LoVo (cell line): ENCODE results near the gene FITM2.
"Not testable (repeated sequence)": the region's sequence is repeated elsewhere in the genome, so short reads cannot be mapped to it uniquely, and the experiment has no call there.

Experiments
- DNase-seq: peaks from one replicate; pipeline ENCODE4 v3.0.0-alpha.2; 2016; ENCODE audit warnings: low spot score

Gene FITM2

GRCh38 chr20:44331201-44331600, 20.2 kb upstream of the FITM2 start:
- DNase-seq, result no peak

GRCh38 chr20:44328428-44328827, 17.4 kb upstream of the FITM2 start:
- DNase-seq, result no peak

- DNase-seq, result not testable (repeated sequence)
These were observed 16.7 kb upstream of the FITM2 start for GRCh38 chr20:44327748-44328147.

GRCh38 chr20:44326391-44327159, 15.6 kb upstream of the FITM2 start:
- DNase-seq, result no peak

GRCh38 chr20:44324343-44324742, 13.3 kb upstream of the FITM2 start:
- peak; percentile 19 for DNase-seq

GRCh38 chr20:44319839-44320422, 8.9 kb upstream of the FITM2 start:
- DNase-seq, result no peak

- DNase-seq, result no peak
These were observed 3.9 kb upstream of the FITM2 start for GRCh38 chr20:44314870-44315269.

- DNase-seq, result peak; percentile 32
These were observed 989 bp downstream of the FITM2 start for GRCh38 chr20:44309763-44310663.

- no peak for DNase-seq
These were observed 4.1 kb downstream of the FITM2 start for GRCh38 chr20:44306927-44307326.

- no peak for DNase-seq
These were observed 6.6 kb downstream of the FITM2 start for GRCh38 chr20:44304383-44304782.

GRCh38 chr20:44302736-44303135, 8.3 kb downstream of the FITM2 start:
- no peak for DNase-seq

GRCh38 chr20:44302026-44302669, 8.9 kb downstream of the FITM2 start:
- DNase-seq, result peak; percentile 10

GRCh38 chr20:44301285-44301684, 9.7 kb downstream of the FITM2 start:
- no peak for DNase-seq

GRCh38 chr20:44299011-44299535, 11.9 kb downstream of the FITM2 start:
- DNase-seq, result not testable (repeated sequence)

- DNase-seq, result no peak
These were observed 13.3 kb downstream of the FITM2 start for GRCh38 chr20:44297721-44298120.

GRCh38 chr20:44296011-44296410, 15.0 kb downstream of the FITM2 start:
- DNase-seq, result no peak

GRCh38 chr20:44291754-44292153, 19.2 kb downstream of the FITM2 start:
- no peak for DNase-seq

GRCh38 chr20:44288252-44288651, 22.8 kb downstream of the FITM2 start:
- DNase-seq, result no peak

GRCh38 chr20:44287272-44288097, 23.5 kb downstream of the FITM2 start:
- DNase-seq, result no peak

GRCh38 chr20:44284032-44284431, 27.0 kb downstream of the FITM2 start:
- no peak for DNase-seq

GRCh38 chr20:44282192-44282591, 28.8 kb downstream of the FITM2 start:
- DNase-seq, result no peak
